Endothelial cell of umbilical vein (primary cell): Measurements from ENCODE around the gene ATG13. TPM values are rescaled to one million over a fixed set of nuclear protein-coding genes. Genes with fewer than 3 reads are reported as not detected.
"Not testable (repeated sequence)": the region's sequence is repeated elsewhere in the genome, so short reads cannot be mapped to it uniquely, and the experiment has no call there.

ENCODE experiments used
- BruUV-seq: library from RNA; stranded (reverse); fragments of 400-500 nt; replicated peaks from 2 replicates; lab custom pipeline; 2021; lab: Mats Ljungman, UMichigan
- CTCF ChIA-PET: fragments of 300-600, 350-600 bp; sonication (Branson Sonifier 250); formaldehyde crosslinking; loops from one replicate; lab custom pipeline; 2021; ENCODE audit warnings: antibody characterized with exemption, inconsistent platforms; lab: Charles Lee
- POLR2A ChIA-PET: fragments of 300-600, 350-600 bp; sonication (Branson Sonifier 250); formaldehyde crosslinking; loops from one replicate; lab custom pipeline; 2021; ENCODE audit warnings: antibody characterized with exemption, inconsistent platforms; lab: Charles Lee
- DNase-seq: peaks from one replicate; pipeline ENCODE4 v3.0.0-alpha.2; 2011; ENCODE audit warnings: low read depth, low spot score
- FAIRE-seq: peaks from 2 replicates; lab custom pipeline; 2011; peaks lifted over from hg19 to GRCh38; lab: Jason Lieb, UNC
- H2AFZ ChIP-seq: 2 replicates; pipeline ENCODE4 v1.6.0; 2012; ENCODE audit warnings: low read depth, low read length, control low read depth, inconsistent platforms
- H3K27ac ChIP-seq: 2 replicates; pipeline ENCODE4 v1.5.1; 2011; ENCODE audit warnings: low read depth, mild to moderate bottlenecking, control low read depth, low read length, moderate library complexity; ENCODE audit not compliant: insufficient read depth
- H3K27me3 ChIP-seq, 2 experiments: 2 replicates each; pipeline versions ENCODE4 v1.6.0 to v1.6.1; 2011; ENCODE audit warnings: low read length in 2 of 2, mixed read lengths in 1 of 2; ENCODE audit not compliant: control insufficient read depth in 2 of 2, insufficient read depth in 2 of 2
- H3K36me3 ChIP-seq, 2 experiments: 2 replicates in 1 of 2; 3 replicates in 1 of 2; pipeline ENCODE4 v1.5.1; 2011; ENCODE audit warnings: low read length in 2 of 2, mild to moderate bottlenecking in 1 of 2, moderate library complexity in 1 of 2; ENCODE audit not compliant: control insufficient read depth in 2 of 2, insufficient read depth in 2 of 2; ENCODE audit errors: extremely low read depth in 1 of 2
- H3K4me1 ChIP-seq: 3 replicates; pipeline ENCODE4 v1.5.1; 2011; ENCODE audit warnings: mild to moderate bottlenecking, low read length; ENCODE audit not compliant: control insufficient read depth, insufficient read depth; ENCODE audit errors: extremely low read depth
- H3K4me2 ChIP-seq: 2 replicates; pipeline ENCODE4 v1.6.1; 2011; ENCODE audit warnings: low read length, control low read depth, mixed read lengths; ENCODE audit not compliant: insufficient read depth
- H3K4me3 ChIP-seq, 3 experiments: fragments of 200-600 bp in 1 of 3; sonication (generic), shearing (Covaris generic) in 1 of 3; replicated peaks in 1 of 3; 2 replicates each; pipeline ENCODE4 v1.5.1; 2011 to 2016; ENCODE audit warnings: control low read depth in 3 of 3, low read length in 3 of 3, mild to moderate bottlenecking in 2 of 3, inconsistent platforms in 1 of 3, low read depth in 1 of 3, moderate library complexity in 1 of 3; ENCODE audit not compliant: insufficient read depth in 1 of 3
- H3K79me2 ChIP-seq: 2 replicates; pipeline ENCODE4 v1.6.0; 2012; ENCODE audit warnings: low read length, inconsistent platforms; ENCODE audit not compliant: control insufficient read depth, insufficient read depth
- H3K9ac ChIP-seq: replicated peaks from 2 replicates; pipeline ENCODE3; 2011; ENCODE audit warnings: low read length, control low read depth; ENCODE audit not compliant: insufficient read depth; ENCODE audit errors: extremely low read depth
- H3K9me1 ChIP-seq: replicated peaks from 3 replicates; pipeline ENCODE4 v1.6.0; 2011; ENCODE audit warnings: mild to moderate bottlenecking, low read length; ENCODE audit not compliant: control insufficient read depth, insufficient read depth; ENCODE audit errors: extremely low read depth
- H3K9me3 ChIP-seq: replicated peaks from 2 replicates; pipeline ENCODE4 v1.5.1; 2012; ENCODE audit warnings: low read length, inconsistent platforms; ENCODE audit not compliant: control insufficient read depth, insufficient read depth
- H4K20me1 ChIP-seq: replicated peaks from 2 replicates; pipeline ENCODE3; 2011; ENCODE audit warnings: mild to moderate bottlenecking, low read length; ENCODE audit not compliant: control insufficient read depth, insufficient read depth; ENCODE audit errors: extremely low read depth
- CTCF ChIP-seq, 2 donors: IDR thresholded peaks; 1 replicate in 1 of 2; 2 replicates in 1 of 2; pipeline ENCODE4 v1.5.1; 2011; ENCODE audit warnings: low read length in 2 of 2, mild to moderate bottlenecking in 2 of 2, moderate library complexity in 2 of 2, control low read depth in 1 of 2, inconsistent platforms in 1 of 2, low read depth in 1 of 2; ENCODE audit not compliant: insufficient read depth in 1 of 2; ENCODE audit errors: extremely low read depth in 1 of 2
- EZH2 ChIP-seq: IDR thresholded peaks from 2 replicates; pipeline ENCODE4 v1.6.1; 2012; ENCODE audit warnings: borderline replicate concordance, low read depth, mild to moderate bottlenecking, moderate library complexity, low read length, inconsistent platforms; ENCODE audit not compliant: severe bottlenecking
- FOS ChIP-seq: IDR thresholded peaks from 2 replicates; pipeline ENCODE4 v1.6.1; 2011; ENCODE audit warnings: mild to moderate bottlenecking, low read length, moderate library complexity, borderline replicate concordance; ENCODE audit not compliant: insufficient read depth
- GATA2 ChIP-seq: IDR thresholded peaks from 2 replicates; pipeline ENCODE4 v1.7.0; 2011; ENCODE audit warnings: low read depth, mild to moderate bottlenecking, moderate library complexity, mixed read lengths, low read length; ENCODE audit not compliant: insufficient read length, insufficient read depth
- JUN ChIP-seq: IDR thresholded peaks from 2 replicates; pipeline ENCODE4 v1.6.1; 2011; ENCODE audit warnings: borderline replicate concordance, low read depth; ENCODE audit not compliant: insufficient read length, insufficient read depth
- MAX ChIP-seq: IDR thresholded peaks from 2 replicates; pipeline ENCODE4 v1.6.1; 2011; ENCODE audit not compliant: insufficient read depth, insufficient read length
- MYC ChIP-seq: IDR thresholded peaks from one replicate; pipeline ENCODE4 v1.6.1; 2011; ENCODE audit warnings: mild to moderate bottlenecking, low read depth, low read length
- POLR2A ChIP-seq: IDR thresholded peaks from 2 replicates; pipeline ENCODE4 v1.6.1; 2012; ENCODE audit warnings: low read depth, mild to moderate bottlenecking, control low read depth, low read length
- POLR2AphosphoS5 ChIP-seq: IDR thresholded peaks from 2 replicates; pipeline ENCODE4 v1.6.1; 2012; ENCODE audit warnings: low read depth, mild to moderate bottlenecking, control low read depth, low read length, moderate library complexity; ENCODE audit not compliant: insufficient read depth
- dilution Hi-C: fragments of 300-500 bp; cut with MboI; formaldehyde crosslinking; loops from one replicate; pipeline ENCODE4 v1.15.0; 2019; ENCODE audit warnings: low sequenced_read_pairs; ENCODE audit not compliant: extremely low pct_ligation_motif_present
- intact Hi-C: fragments of 100-400 bp; cut with micrococcal nuclease; formaldehyde crosslinking; loops from one replicate; pipeline ENCODE4 v1.10.0; 2022
- polyA plus RNA-seq, 4 experiments: library from polyadenylated mRNA; depleted of rRNA in 3 of 4; stranded (reverse) in 3 of 4; unstranded in 1 of 4; fragments of >200 nt; gene quantifications; 2 replicates each; pipeline versions ENCODE4 v1.2.1 to v1.2.3, GENCODE V29; 2011 to 2012; ENCODE audit warnings: missing spikeins in 1 of 4
- total RNA-seq: library from RNA; stranded (reverse); gene quantifications from 2 replicates; pipeline ENCODE4 v1.2.3, GENCODE V29; 2021

ATG13 gene
- total and polyA plus RNA-seq, 2 donors (not counting 3 experiments of a cell fraction or from before 2014, with no cell fraction given) = 60.1 to 66.5 TPM

- FAIRE-seq = no peak
- Histone ChIP-seq H3K9me1 (no peaks in the 10 kb centered on the region), H3K9me3 (no peaks in the 10 kb centered on the region), H3K27ac (no peak overlapping the region), H3K4me2 (no peak overlapping the region), H3K27me3 (no peaks in the 10 kb centered on the region), H3K4me3 (no peak overlapping the region), H3K4me1 (no peaks in the 10 kb centered on the region), H3K9ac (no peak overlapping the region), H2AFZ (no peak overlapping the region), H3K36me3 (no peaks in the 10 kb centered on the region), H3K79me2 (peaks cover 55% of the 10 kb centered on the region), H4K20me1 (peaks cover 4% of the 10 kb centered on the region)
- ChIA-PET POLR2A (no interaction called here), CTCF (no interaction called here)
- no TSS peak for BruUV-seq
- intact Hi-C loops = no loop called here
- DNase-seq = no peak
- dilution Hi-C loops = no loop called here
- TF ChIP-seq CTCF (IDR thresholded peaks at IDR 0.05; ENCODE audit: extremely low read depth in 1 of 2, insufficient read depth in 1 of 2, low read depth in 1 of 2, low read length in 2 of 2) (no peak), POLR2AphosphoS5 (no peak), EZH2 (no peak), GATA2 (no peak), MYC (no peak), MAX (no peak), JUN (no peak), POLR2A (no peak), FOS (no peak)
Measured at GRCh38 chr11:46582588-46582987, 34.8 kb upstream of the ATG13 start.

- H4K20me1 ChIP-seq, H3K9me1 ChIP-seq, H3K9me3 ChIP-seq, CTCF ChIA-PET, H3K36me3 ChIP-seq, POLR2A ChIA-PET, H3K4me3 ChIP-seq, dilution Hi-C loops, H3K27me3 ChIP-seq, H3K4me2 ChIP-seq, intact Hi-C loops, H3K9ac ChIP-seq, H3K27ac ChIP-seq, H2AFZ ChIP-seq, H3K4me1 ChIP-seq, BruUV-seq, DNase-seq, FAIRE-seq: not testable (repeated sequence)
- peaks cover 58% of the 10 kb centered on the region for H3K79me2 ChIP-seq
Measured at GRCh38 chr11:46583513-46583912, 33.8 kb upstream of the ATG13 start.
